MCF 10A (cell line): Measurements from ENCODE around the gene FCHSD2. TPM values are rescaled to one million over a fixed set of nuclear protein-coding genes. Genes with fewer than 3 reads are reported as not detected.

Source experiments
- BruUV-seq: library from RNA; stranded (reverse); fragments of 400-500 nt; replicated peaks from 2 replicates; lab custom pipeline; 2021; lab: Mats Ljungman, UMichigan
- CTCF ChIA-PET: fragments of 300-600 bp; sonication (Branson Sonifier 250); formaldehyde crosslinking; extraction: SDS; loops from one replicate; lab custom pipeline; 2021; ENCODE audit warnings: antibody characterized with exemption, inconsistent platforms; lab: Yijun Ruan, JAX
- POLR2A ChIA-PET: fragments of 300-600, 350-650 bp; sonication (Branson Sonifier 250); formaldehyde crosslinking; extraction: SDS; loops from one replicate; lab custom pipeline; 2020; ENCODE audit warnings: antibody characterized with exemption, inconsistent platforms; lab: Yijun Ruan, JAX
- DNase-seq: peaks from one replicate; pipeline ENCODE4 v3.0.0-alpha.2; 2018; ENCODE audit not compliant: unreplicated experiment
- H3K27ac Mint-ChIP-seq: one replicate; pipeline ENCODE4 v1.8.0; 2022; ENCODE audit warnings: mild to moderate bottlenecking, low read depth, mixed read lengths; ENCODE audit not compliant: unreplicated experiment
- H3K27me3 Mint-ChIP-seq: one replicate; pipeline ENCODE4 v1.8.0; 2022; ENCODE audit warnings: mixed read lengths; ENCODE audit not compliant: insufficient read depth, unreplicated experiment
- H3K36me3 Mint-ChIP-seq: one replicate; pipeline ENCODE4 v1.8.0; 2022; ENCODE audit warnings: mild to moderate bottlenecking, moderate library complexity, mixed read lengths; ENCODE audit not compliant: insufficient read depth, unreplicated experiment
- H3K4me1 Mint-ChIP-seq: one replicate; pipeline ENCODE4 v1.8.0; 2022; ENCODE audit warnings: mixed read lengths; ENCODE audit not compliant: insufficient read depth, unreplicated experiment
- H3K4me3 Mint-ChIP-seq: one replicate; pipeline ENCODE4 v1.8.0; 2022; ENCODE audit warnings: mild to moderate bottlenecking, moderate library complexity, mixed read lengths; ENCODE audit not compliant: unreplicated experiment
- H3K9me3 Mint-ChIP-seq: one replicate; pipeline ENCODE4 v1.8.0; 2022; ENCODE audit warnings: mixed read lengths; ENCODE audit not compliant: unreplicated experiment
- CTCF ChIP-seq: fragments of 200-600 bp; IDR thresholded peaks from one replicate; pipeline ENCODE4 v1.8.0; 2022; ENCODE audit warnings: antibody characterized with exemption, mild to moderate bottlenecking; ENCODE audit not compliant: unreplicated experiment
- intact Hi-C: fragments of 100-400 bp; cut with micrococcal nuclease; formaldehyde crosslinking; loops from 2 replicates; pipeline ENCODE4 v1.14.1; 2022
- total RNA-seq: library from RNA; stranded (reverse); gene quantifications from 2 replicates; pipeline ENCODE4 v1.2.3, GENCODE V29; 2022

FCHSD2 gene
- total RNA-seq, 1 experiment from 2014 or later, result 12.8 TPM

- TF ChIP-seq CTCF, result no peak
- POLR2A ChIA-PET, result interaction anchor here (0.7 kb wide), 1 partner anchor 124 kb away, joined by 3 read pairs; no protein-coding TSS in a partner anchor
- Mint-ChIP-seq H3K36me3 (peaks cover 11% of the 10 kb centered on the region), H3K27me3 (no peaks in the 10 kb centered on the region), H3K9me3 (no peaks in the 10 kb centered on the region), H3K27ac (no peak overlapping the region), H3K4me3 (no peak overlapping the region), H3K4me1 (peaks cover 12% of the 10 kb centered on the region)
- DNase-seq, result no peak
- CTCF ChIA-PET, result interaction anchor here (0.6 to 3.4 kb wide), 3 partner anchors 13 to 334 kb away, joined by 3 to 24 read pairs (median 4); no protein-coding TSS in a partner anchor
- BruUV-seq, result no TSS peak
- intact Hi-C loops, result no loop called here
Observed at GRCh38 chr11:72844356-72844755, 297.8 kb downstream of the FCHSD2 start.

- no peaks in the 10 kb centered on the region for H3K27me3 Mint-ChIP-seq
- no TSS peak for BruUV-seq
- CTCF ChIA-PET, result no interaction called here
- no peak overlapping the region for H3K4me3 Mint-ChIP-seq
- POLR2A ChIA-PET, result interaction anchor here (0.6 kb wide), 1 partner anchor 255 kb away, joined by 3 read pairs; no protein-coding TSS in a partner anchor
- H3K27ac Mint-ChIP-seq, result no peak overlapping the region
- DNase-seq, result no peak
- intact Hi-C loops, result no loop called here
- H3K9me3 Mint-ChIP-seq, result no peaks in the 10 kb centered on the region
- TF ChIP-seq CTCF, result no peak
- peaks cover 11% of the 10 kb centered on the region for H3K36me3 Mint-ChIP-seq
- H3K4me1 Mint-ChIP-seq, result peaks cover 23% of the 10 kb centered on the region
Observed at GRCh38 chr11:72842653-72843330, 299.3 kb downstream of the FCHSD2 start.

- ChIA-PET POLR2A (no interaction called here), CTCF (interaction anchor here (3.4 kb wide), 1 partner anchor 11 kb away, joined by 20 read pairs; no protein-coding TSS in a partner anchor)
- TF ChIP-seq CTCF, result no peak
- Mint-ChIP-seq H3K4me1 (peaks cover 23% of the 10 kb centered on the region), H3K4me3 (no peak overlapping the region), H3K9me3 (no peaks in the 10 kb centered on the region), H3K27ac (no peak overlapping the region), H3K27me3 (no peaks in the 10 kb centered on the region), H3K36me3 (peaks cover 11% of the 10 kb centered on the region)
- intact Hi-C loops, result no loop called here
- BruUV-seq, result no TSS peak
- DNase-seq, result no peak
Observed at GRCh38 chr11:72842126-72842525, 300.0 kb downstream of the FCHSD2 start.

GRCh38 chr11:72841397-72841796 lies 300.7 kb downstream of the FCHSD2 start:
- ChIA-PET CTCF (interaction anchor here (0.6 to 3.4 kb wide), 4 partner anchors 10 to 887 kb away, joined by 4 to 20 read pairs (median 10); no protein-coding TSS in a partner anchor), POLR2A (interaction anchor here (0.6 to 2.2 kb wide), 3 partner anchors 10 to 346 kb away, joined by 3 to 5 read pairs (median 4); no protein-coding TSS in a partner anchor)
- Mint-ChIP-seq H3K27me3 (no peaks in the 10 kb centered on the region), H3K4me3 (no peak overlapping the region), H3K36me3 (peaks cover 12% of the 10 kb centered on the region), H3K4me1 (peaks cover 23% of the 10 kb centered on the region), H3K27ac (no peak overlapping the region), H3K9me3 (no peaks in the 10 kb centered on the region)
- TF ChIP-seq CTCF, result no peak
- BruUV-seq, result no TSS peak
- no peak for DNase-seq
- intact Hi-C loops, result no loop called here
